Naive thymus-derived CD4-positive, alpha-beta T cell (primary cell): Measurements from ENCODE around the gene SLC27A6. TPM values are rescaled to one million over a fixed set of nuclear protein-coding genes. Genes with fewer than 3 reads are reported as not detected.

Source experiments
- ATAC-seq: fragments of 150-1000 bp; cut with Tn5 transposase; 2 replicates; pipeline ENCODE4 v1.10.0; 2021; ENCODE audit warnings: mild to moderate bottlenecking, moderate library complexity
- CTCF ChIA-PET: fragments of 350-600 bp; sonication (Branson Sonifier 250); formaldehyde crosslinking; loops from one replicate; lab custom pipeline; 2021; ENCODE audit warnings: antibody characterized with exemption; lab: Charles Lee
- POLR2A ChIA-PET: fragments of 350-600 bp; sonication (Branson Sonifier 250); formaldehyde crosslinking; loops from one replicate; lab custom pipeline; 2021; ENCODE audit warnings: antibody characterized with exemption, inconsistent platforms; lab: Charles Lee
- DNase-seq, 9 donors: peaks; one replicate each; pipeline versions ENCODE4 v3.0.0 to v3.0.0-alpha.2; 2020 to 2022; ENCODE audit warnings: mixed read lengths in 1 of 9
- H3K27ac ChIP-seq: one replicate; pipeline ENCODE4 v1.7.0; 2013; ENCODE audit warnings: mild to moderate bottlenecking, low read depth, low read length, moderate library complexity
- H3K27me3 ChIP-seq, 2 donors: one replicate each; pipeline ENCODE4 v1.7.0; 2013; ENCODE audit warnings: low read length in 2 of 2, mild to moderate bottlenecking in 2 of 2, moderate library complexity in 2 of 2; ENCODE audit not compliant: control insufficient read depth in 2 of 2, insufficient read depth in 2 of 2
- H3K36me3 ChIP-seq, 3 experiments: 1 replicate in 2 of 3; 2 replicates in 1 of 3; pipeline ENCODE4 v1.7.0; 2013; ENCODE audit warnings: low read length in 3 of 3, mild to moderate bottlenecking in 3 of 3, moderate library complexity in 1 of 3; ENCODE audit not compliant: insufficient read depth in 3 of 3, control insufficient read depth in 2 of 3
- H3K4me1 ChIP-seq, 2 donors: one replicate each; pipeline ENCODE4 v1.7.0; 2013; ENCODE audit warnings: low read length in 2 of 2, mild to moderate bottlenecking in 2 of 2, moderate library complexity in 1 of 2; ENCODE audit not compliant: control insufficient read depth in 2 of 2, insufficient read depth in 2 of 2
- H3K4me3 ChIP-seq: 2 replicates; pipeline ENCODE4 v1.7.0; 2013; ENCODE audit warnings: mild to moderate bottlenecking, low read length
- H3K9me3 ChIP-seq, 3 experiments: 1 replicate in 2 of 3; 2 replicates in 1 of 3; pipeline ENCODE4 v1.7.0; 2013; ENCODE audit warnings: low read length in 3 of 3; ENCODE audit not compliant: control insufficient read depth in 2 of 3
- H3K27ac Mint-ChIP-seq, 9 donors: one replicate each; pipeline ENCODE4 v1.8.0; 2020 to 2022; ENCODE audit warnings: mixed read lengths in 9 of 9, mild to moderate bottlenecking in 8 of 9, moderate library complexity in 5 of 9, inconsistent platforms in 2 of 9
- H3K27me3 Mint-ChIP-seq, 5 donors: one replicate each; pipeline ENCODE4 v1.8.0; 2021 to 2022; ENCODE audit warnings: mixed read lengths in 5 of 5, mild to moderate bottlenecking in 1 of 5
- H3K36me3 Mint-ChIP-seq, 5 donors: one replicate each; pipeline ENCODE4 v1.8.0; 2020 to 2022; ENCODE audit warnings: mixed read lengths in 5 of 5, mild to moderate bottlenecking in 3 of 5, inconsistent platforms in 1 of 5
- H3K4me1 Mint-ChIP-seq, 7 donors: one replicate each; pipeline ENCODE4 v1.8.0; 2020 to 2022; ENCODE audit warnings: mixed read lengths in 7 of 7, mild to moderate bottlenecking in 3 of 7, inconsistent platforms in 1 of 7
- H3K4me3 Mint-ChIP-seq, 10 donors: one replicate each; pipeline ENCODE4 v1.8.0; 2020 to 2022; ENCODE audit warnings: mild to moderate bottlenecking in 10 of 10, mixed read lengths in 10 of 10, moderate library complexity in 6 of 10, inconsistent platforms in 2 of 10
- H3K9me3 Mint-ChIP-seq, 11 donors: one replicate each; pipeline ENCODE4 v1.8.0; 2020 to 2022; ENCODE audit warnings: mixed read lengths in 11 of 11, mild to moderate bottlenecking in 4 of 11, inconsistent platforms in 1 of 11, moderate library complexity in 1 of 11
- intact Hi-C, 2 donors: fragments of 100-400 bp; cut with micrococcal nuclease; formaldehyde crosslinking; loops; one replicate each; pipeline ENCODE4 v1.15.1; 2023
- polyA plus RNA-seq, 2 donors: library from polyadenylated mRNA; unstranded; fragments of 300-500 nt; fragmentation: Illumina TruSeq; gene quantifications; one replicate each; pipeline ENCODE4 v1.2.3, GENCODE V29; 2021
- total RNA-seq, 6 experiments: library from RNA in 5 of 6; stranded (reverse) in 5 of 6; gene quantifications; 1 replicate in 5 of 6; 2 replicates in 1 of 6; pipeline ENCODE4 v1.2.3 and lab custom pipeline; 2021 to 2026

The SLC27A6 gene
- total and polyA plus RNA-seq, 7 experiments from 2014 or later, result not detected

GRCh38 chr5:129078660-129079059 lies 113.4 kb downstream of the SLC27A6 start:
- ATAC-seq (no peak), DNase-seq (no peak)
- no peak overlapping the region for H3K4me3 ChIP-seq
- H3K4me1 Mint-ChIP-seq, result no peaks in the 10 kb centered on the region
- ChIA-PET POLR2A (no interaction called here), CTCF (no interaction called here)
- no peaks in the 10 kb centered on the region for H3K27me3 ChIP-seq
- H3K9me3 ChIP-seq, result no peaks in the 10 kb centered on the region
- H3K27me3 Mint-ChIP-seq, result peaks cover 5 to 20% (median 14%) of the 10 kb centered on the region in 5 donors
- H3K27ac Mint-ChIP-seq, result no peak overlapping the region
- H3K36me3 Mint-ChIP-seq, result no peaks in the 10 kb centered on the region
- H3K9me3 Mint-ChIP-seq, result no peaks in the 10 kb centered on the region
- no peaks in the 10 kb centered on the region for H3K4me1 ChIP-seq
- H3K4me3 Mint-ChIP-seq, result no peak overlapping the region
- H3K36me3 ChIP-seq, result no peaks in the 10 kb centered on the region
- H3K27ac ChIP-seq, result no peak overlapping the region
- intact Hi-C loops, result no loop called here

GRCh38 chr5:129079496-129079895 lies 114.2 kb downstream of the SLC27A6 start:
- Histone ChIP-seq H3K4me1 (no peaks in the 10 kb centered on the region), H3K27ac (no peak overlapping the region), H3K4me3 (no peak overlapping the region), H3K27me3 (no peaks in the 10 kb centered on the region), H3K36me3 (no peaks in the 10 kb centered on the region), H3K9me3 (no peaks in the 10 kb centered on the region)
- ChIA-PET CTCF (no interaction called here), POLR2A (no interaction called here)
- peaks cover 3 to 14% (median 10%) of the 10 kb centered on the region in 5 donors for H3K27me3 Mint-ChIP-seq
- H3K27ac Mint-ChIP-seq, result no peak overlapping the region
- H3K4me3 Mint-ChIP-seq, result no peak overlapping the region
- intact Hi-C loops, result no loop called here
- ATAC-seq, result no peak
- H3K4me1 Mint-ChIP-seq, result no peaks in the 10 kb centered on the region
- H3K9me3 Mint-ChIP-seq, result no peaks in the 10 kb centered on the region
- no peak for DNase-seq
- H3K36me3 Mint-ChIP-seq, result no peaks in the 10 kb centered on the region

GRCh38 chr5:129080766-129081165 lies 115.5 kb downstream of the SLC27A6 start:
- no peaks in the 10 kb centered on the region for H3K4me1 ChIP-seq
- ATAC-seq (no peak), DNase-seq (no peak)
- intact Hi-C loops, result no loop called here
- H3K4me3 ChIP-seq, result no peak overlapping the region
- H3K27me3 Mint-ChIP-seq, result peaks cover 1 to 20% (median 10%) of the 10 kb centered on the region in 5 donors
- no peaks in the 10 kb centered on the region for H3K36me3 ChIP-seq
- CTCF ChIA-PET, result no interaction called here
- H3K36me3 Mint-ChIP-seq, result no peaks in the 10 kb centered on the region
- no peak overlapping the region for H3K4me3 Mint-ChIP-seq
- no peak overlapping the region for H3K27ac ChIP-seq
- no peaks in the 10 kb centered on the region for H3K9me3 ChIP-seq
- H3K9me3 Mint-ChIP-seq, result no peaks in the 10 kb centered on the region
- H3K27me3 ChIP-seq, result no peaks in the 10 kb centered on the region
- POLR2A ChIA-PET, result no interaction called here
- H3K27ac Mint-ChIP-seq, result no peak overlapping the region
- no peaks in the 10 kb centered on the region for H3K4me1 Mint-ChIP-seq

GRCh38 chr5:129082225-129083136 lies 117.2 kb downstream of the SLC27A6 start:
- intact Hi-C loops, result no loop called here
- DNase-seq (no peak), ATAC-seq (no peak)
- H3K36me3 Mint-ChIP-seq, result no peaks in the 10 kb centered on the region
- Histone ChIP-seq H3K4me3 (no peak overlapping the region), H3K27me3 (no peaks in the 10 kb centered on the region), H3K9me3 (no peaks in the 10 kb centered on the region), H3K36me3 (no peaks in the 10 kb centered on the region), H3K27ac (no peak overlapping the region), H3K4me1 (no peaks in the 10 kb centered on the region)
- H3K27ac Mint-ChIP-seq, result no peak overlapping the region
- ChIA-PET POLR2A (no interaction called here), CTCF (no interaction called here)
- peaks cover 10 to 32% (median 20%) of the 10 kb centered on the region in 5 donors for H3K27me3 Mint-ChIP-seq
- no peaks in the 10 kb centered on the region for H3K9me3 Mint-ChIP-seq
- H3K4me3 Mint-ChIP-seq, result no peak overlapping the region
- no peaks in the 10 kb centered on the region for H3K4me1 Mint-ChIP-seq

Other genes with a start within 250 kb of the SLC27A6 start
- 10 to 100 TPM in 3 of 5 experiments, 1 to 10 TPM in 2; 5.3 to 18.9 (median 11.9) TPM for gene ISOC1, start 129.3 kb downstream of the SLC27A6 start, total RNA-seq
- 10 to 100 TPM; 23.6 to 32.1 TPM for gene ISOC1, start 129.3 kb downstream of the SLC27A6 start, polyA plus RNA-seq